Lower lobe of right lung (tissue), 2 donors: ENCODE results near the gene CTSH. TPM values are rescaled to one million over a fixed set of nuclear protein-coding genes. Genes with fewer than 3 reads are reported as not detected.

Source experiments
- ATAC-seq, 2 donors: fragments of 200-7000 bp; cut with Tn5 transposase; one replicate each; pipeline ENCODE4 v1.9.1; 2020 to 2022; ENCODE audit warnings: mild to moderate bottlenecking in 2 of 2, moderate library complexity in 2 of 2
- DNase-seq: peaks from one replicate; pipeline ENCODE4 v3.0.0-alpha.2; 2020
- H3K27ac ChIP-seq: fragments of 200-600 bp; one replicate; pipeline ENCODE4 v1.8.0; 2022
- H3K27me3 ChIP-seq: fragments of 200-600 bp; one replicate; pipeline ENCODE4 v1.8.0; 2022; ENCODE audit warnings: low read depth
- H3K36me3 ChIP-seq: fragments of 200-600 bp; one replicate; pipeline ENCODE4 v1.8.0; 2022; ENCODE audit warnings: mild to moderate bottlenecking
- H3K4me1 ChIP-seq: fragments of 200-600 bp; one replicate; pipeline ENCODE4 v1.8.0; 2022
- H3K4me3 ChIP-seq: fragments of 200-600 bp; one replicate; pipeline ENCODE4 v1.8.0; 2022; ENCODE audit warnings: mild to moderate bottlenecking
- H3K9me3 ChIP-seq: fragments of 200-600 bp; one replicate; pipeline ENCODE4 v1.8.0; 2022
- CTCF ChIP-seq: fragments of 200-600 bp; IDR thresholded peaks from one replicate; pipeline ENCODE4 v1.8.0; 2022; ENCODE audit warnings: antibody characterized with exemption, mild to moderate bottlenecking
- intact Hi-C: fragments of 100-400 bp; cut with DNase I; formaldehyde crosslinking; loops from one replicate; pipeline ENCODE4 v1.11.0; 2022
- total RNA-seq: library from RNA; stranded (reverse); fragmentation: NEBNext Ultra II Directional; extraction: Animal tissue kit (Norgen Biotek cat#: 25700); gene quantifications from one replicate; pipeline ENCODE4 v1.2.1, GENCODE V29; 2021
- donor health status: DM: no; HTN: yes; CAD: no; lungs with severe emphysema.

The CTSH gene
- total RNA-seq, 1 donor from 2014 or later: 724 TPM

- Histone ChIP-seq H3K4me3 (no peak overlapping the region), H3K4me1 (peaks cover 28% of the 10 kb centered on the region)
Measured at GRCh38 chr15:78946493-78946892, 1.6 kb upstream of the CTSH start.

DNA sequence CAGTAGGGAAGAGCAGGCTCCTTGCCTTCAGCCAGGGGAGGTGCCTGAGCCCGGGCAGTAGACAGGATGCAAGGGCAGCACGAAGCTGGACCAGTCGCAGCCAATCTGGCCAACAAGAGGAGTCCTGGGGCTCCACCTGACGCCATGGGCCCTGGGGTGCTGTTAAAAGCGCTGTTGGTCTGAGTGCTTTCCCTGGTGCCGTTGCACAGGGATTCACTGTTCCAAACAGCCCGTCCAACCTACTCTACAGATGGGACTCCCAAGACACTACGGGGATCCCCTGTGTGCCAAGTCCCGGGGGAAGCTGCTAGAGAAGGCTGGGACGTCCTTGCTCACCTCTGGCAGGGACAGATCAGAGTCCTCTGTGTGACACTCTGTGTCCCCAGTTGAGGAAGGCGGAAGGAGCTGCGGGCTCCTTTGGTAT lies 632 bp downstream of the CTSH start:
- peaks cover 32% of the 10 kb centered on the region for H3K4me1 ChIP-seq
- TF ChIP-seq CTCF: no peak
- no peaks in the 10 kb centered on the region for H3K27me3 ChIP-seq
- DNase-seq (no peak), ATAC-seq (peak; percentile 40 to 46)
- peaks cover 3% of the 10 kb centered on the region for H3K36me3 ChIP-seq
- H3K27ac ChIP-seq: peak overlapping the region; percentile 86
- peak overlapping the region; percentile 85 for H3K4me3 ChIP-seq
- H3K9me3 ChIP-seq: no peaks in the 10 kb centered on the region
- intact Hi-C loops: no loop called here

More at GRCh38 chr15:78946493-78946892, 1.6 kb upstream of the CTSH start:
- Histone ChIP-seq H3K36me3 (no peaks in the 10 kb centered on the region), H3K27ac (no peak overlapping the region), H3K9me3 (no peaks in the 10 kb centered on the region), H3K27me3 (no peaks in the 10 kb centered on the region)
- ATAC-seq (no peak), DNase-seq (no peak)
- no peak for TF ChIP-seq CTCF
- intact Hi-C loops: no loop called here

- peak overlapping the region; percentile 86 for H3K27ac ChIP-seq
- ATAC-seq: peak; percentile 7 to 56
- peaks cover 35% of the 10 kb centered on the region for H3K4me1 ChIP-seq
- no peaks in the 10 kb centered on the region for H3K9me3 ChIP-seq
- peaks cover 3% of the 10 kb centered on the region for H3K36me3 ChIP-seq
- H3K4me3 ChIP-seq: peak overlapping the region; percentile 85
- intact Hi-C loops: no loop called here
- no peak for TF ChIP-seq CTCF
- DNase-seq: no peak
- H3K27me3 ChIP-seq: no peaks in the 10 kb centered on the region
Measured at GRCh38 chr15:78943692-78944091, 1.2 kb downstream of the CTSH start.

DNA sequence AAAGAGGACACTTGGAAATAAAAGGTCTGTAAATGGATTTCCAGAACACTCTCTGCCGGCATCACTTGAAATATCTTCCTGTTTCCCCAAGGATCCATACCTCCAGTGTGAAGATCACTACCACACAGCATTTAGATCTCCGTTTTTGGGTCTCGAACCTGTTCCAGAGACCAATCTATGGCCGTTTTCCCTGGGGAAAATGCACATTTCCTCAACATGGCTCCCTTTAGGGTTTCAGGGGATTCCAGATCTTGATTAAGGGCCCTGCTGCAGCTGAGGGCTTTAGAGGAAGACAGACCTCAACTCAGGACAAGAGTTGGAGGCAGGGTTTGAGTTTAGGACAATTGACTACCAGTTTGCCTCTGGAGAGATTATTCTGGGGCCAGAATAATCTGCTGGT lies 2.1 kb downstream of the CTSH start:
- Histone ChIP-seq H3K4me1 (peaks cover 45% of the 10 kb centered on the region), H3K36me3 (peaks cover 11% of the 10 kb centered on the region), H3K9me3 (no peaks in the 10 kb centered on the region), H3K27me3 (no peaks in the 10 kb centered on the region), H3K27ac (peak overlapping the region; percentile 86), H3K4me3 (peak overlapping the region; percentile 85)
- intact Hi-C loops: no loop called here
- ATAC-seq: no peak
- no peak for DNase-seq
- no peak for TF ChIP-seq CTCF

DNA sequence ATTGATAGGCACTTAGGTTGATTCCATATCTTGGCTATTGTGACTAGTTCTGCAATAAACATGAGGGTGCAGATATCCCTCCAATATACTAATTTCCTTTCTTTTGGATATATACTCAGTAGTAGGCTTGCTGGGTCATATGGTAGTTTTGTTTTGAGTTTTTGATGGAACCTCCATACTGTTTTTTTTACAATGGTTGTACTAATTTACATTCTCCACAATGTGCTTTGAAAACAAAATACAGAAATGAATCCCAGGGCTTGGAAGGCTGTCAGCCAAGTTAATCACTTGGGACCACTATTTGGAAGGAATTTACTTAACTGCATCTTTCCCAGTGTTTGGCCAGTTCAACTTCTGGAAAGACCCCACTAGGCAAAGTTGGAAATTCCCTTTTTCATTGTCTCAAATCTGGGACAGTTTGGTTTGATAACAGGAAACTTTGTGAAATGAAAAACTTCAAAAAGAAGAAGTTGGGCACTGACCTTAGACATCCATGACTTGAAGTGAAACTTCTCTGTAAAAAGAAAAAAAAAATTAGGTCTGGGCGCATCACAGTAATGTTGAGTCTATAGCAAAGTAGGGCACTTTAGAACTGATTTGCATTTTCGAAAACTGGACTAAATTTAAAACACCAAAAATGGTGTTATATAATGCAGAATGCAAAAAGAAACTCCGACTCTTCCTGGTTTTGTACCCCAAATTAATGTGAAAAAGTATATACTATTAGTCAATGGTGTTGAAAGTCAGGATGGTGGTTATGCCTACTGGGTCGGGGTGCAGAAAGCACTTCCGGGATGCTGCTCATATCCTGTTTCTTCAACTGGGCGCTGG lies 6.0 kb downstream of the CTSH start:
- peaks cover 74% of the 10 kb centered on the region for H3K4me1 ChIP-seq
- ATAC-seq (peak; percentile 43 to 60), DNase-seq (no peak)
- H3K27me3 ChIP-seq: no peaks in the 10 kb centered on the region
- H3K27ac ChIP-seq: peak overlapping the region; percentile 76
- peaks cover 47% of the 10 kb centered on the region for H3K36me3 ChIP-seq
- no peaks in the 10 kb centered on the region for H3K9me3 ChIP-seq
- intact Hi-C loops: no loop called here
- no peak overlapping the region for H3K4me3 ChIP-seq
- TF ChIP-seq CTCF: no peak
